Lung (tissue), 12 donors: ENCODE results near the gene HSPA1B. TPM values are rescaled to one million over a fixed set of nuclear protein-coding genes. Genes with fewer than 3 reads are reported as not detected.
"Not testable (repeated sequence)": the region's sequence is repeated elsewhere in the genome, so short reads cannot be mapped to it uniquely, and the experiment has no call there.

ENCODE experiments used
- ATAC-seq: fragments of 200-7000 bp; cut with Tn5 transposase; one replicate; pipeline ENCODE4 v1.9.1; 2020; ENCODE audit warnings: moderate number of reproducible peaks; ENCODE audit not compliant: insufficient read depth, low FRiP score
- DNase-seq, 3 donors: peaks; one replicate each; pipeline ENCODE4 v3.0.0-alpha.2; 2013 to 2017
- H3K27ac ChIP-seq, 2 donors: one replicate each; pipeline ENCODE4 v1.5.1; 2013; ENCODE audit warnings: mild to moderate bottlenecking in 2 of 2, moderate library complexity in 2 of 2, control low read depth in 1 of 2, inconsistent platforms in 1 of 2, low read depth in 1 of 2, low read length in 1 of 2
- H3K27me3 ChIP-seq, 3 donors: one replicate each; pipeline ENCODE4 v1.5.1; 2013; ENCODE audit warnings: low read length in 2 of 3; ENCODE audit not compliant: control insufficient read depth in 3 of 3, insufficient read depth in 3 of 3
- H3K36me3 ChIP-seq, 4 donors: one replicate each; pipeline ENCODE4 v1.5.1; 2013; ENCODE audit warnings: low read length in 4 of 4, mild to moderate bottlenecking in 1 of 4, moderate library complexity in 1 of 4; ENCODE audit not compliant: control insufficient read depth in 4 of 4, insufficient read depth in 4 of 4
- H3K4me1 ChIP-seq, 5 donors: one replicate each; pipeline ENCODE4 v1.5.1; 2013; ENCODE audit warnings: low read length in 5 of 5, mild to moderate bottlenecking in 2 of 5, moderate library complexity in 1 of 5; ENCODE audit not compliant: control insufficient read depth in 5 of 5, insufficient read depth in 5 of 5
- H3K4me3 ChIP-seq: one replicate; pipeline ENCODE4 v1.5.1; 2013; ENCODE audit warnings: mild to moderate bottlenecking, control low read depth, moderate library complexity
- H3K9ac ChIP-seq, 2 donors: one replicate each; pipeline ENCODE4 v1.5.1; 2013; ENCODE audit warnings: low read length in 2 of 2, control low read depth in 1 of 2; ENCODE audit not compliant: insufficient read depth in 1 of 2
- H3K9me3 ChIP-seq, 4 donors: one replicate each; pipeline ENCODE4 v1.5.1; 2013; ENCODE audit warnings: low read length in 3 of 4, mild to moderate bottlenecking in 1 of 4, moderate library complexity in 1 of 4; ENCODE audit not compliant: control insufficient read depth in 4 of 4, insufficient read depth in 3 of 4
- CTCF ChIP-seq: IDR thresholded peaks from 2 replicates; pipeline ENCODE4 v1.5.1; 2012; ENCODE audit warnings: mild to moderate bottlenecking; ENCODE audit errors: control extremely low read depth, extremely low read depth
- WGBS, 2 donors: extraction: QIAGEN DNeasy Blood & Tissue Kit; methylation state at CpG; one replicate each; pipeline ENCODE4 v1.1.7; 2013; 5-methylcytosine and 5-hydroxymethylcytosine counted together
- polyA plus RNA-seq, 2 donors: library from polyadenylated mRNA; stranded (reverse); fragments of 200-250 nt; gene quantifications; one replicate each; pipeline ENCODE4 v1.2.1, GENCODE V29; 2013
- total RNA-seq, 2 donors: library from RNA; depleted of rRNA in 1 of 2; stranded (reverse); fragments of >200 nt in 1 of 2; gene quantifications; one replicate each; pipeline ENCODE4 v1.2.1, GENCODE V29; 2014 to 2021
- donor health status: control.
- donor health status: control.
- donor health status: Bipolar disorder and iron deficiency.
- donor health status: healthy.
- donor health status: DM: yes; HTN: yes; CAD: no.

Gene HSPA1B
- total and polyA plus RNA-seq, 4 donors: 33.2 to 1,377 (median 99.4) TPM

- 71 to 75% methylated on average over 12 of the region's 12 CpGs for WGBS, 2 donors
- Histone ChIP-seq H3K9ac (no peak overlapping the region), H3K27me3 (no peaks in the 10 kb centered on the region), H3K9me3 (no peaks in the 10 kb centered on the region), H3K27ac (peak overlapping the region in 1 of 2 donors; percentile 26), H3K36me3 (peaks cover 4 to 15% (median 7%) of the 10 kb centered on the region in 4 donors), H3K4me3 (no peak overlapping the region), H3K4me1 (peaks cover 0 to 13% (median 5%) of the 10 kb centered on the region in 5 donors)
- TF ChIP-seq CTCF: peak; percentile 21
- DNase-seq: peak; percentile 68 to 76 (median 70)
- ATAC-seq: no peak
Measured at GRCh38 chr6:31791324-31792089, 36.0 kb upstream of the HSPA1B start.

GRCh38 chr6:31792090-31792374, 35.5 kb upstream of the HSPA1B start:
- peaks cover 4 to 15% (median 9%) of the 10 kb centered on the region in 4 donors for H3K36me3 ChIP-seq
- no peak overlapping the region for H3K27ac ChIP-seq
- DNase-seq (no peak), ATAC-seq (no peak)
- H3K9me3 ChIP-seq: no peaks in the 10 kb centered on the region
- no peak for TF ChIP-seq CTCF
- no peak overlapping the region for H3K9ac ChIP-seq
- peaks cover 0 to 13% (median 5%) of the 10 kb centered on the region in 5 donors for H3K4me1 ChIP-seq
- H3K27me3 ChIP-seq: no peaks in the 10 kb centered on the region
- no peak overlapping the region for H3K4me3 ChIP-seq
- WGBS, 2 donors: 86 to 91% methylated on average over 3 of the region's 3 CpGs

GRCh38 chr6:31792761-31793171, 34.8 kb upstream of the HSPA1B start:
- Histone ChIP-seq H3K4me1 (peaks cover 0 to 13% (median 5%) of the 10 kb centered on the region in 5 donors), H3K27me3 (no peaks in the 10 kb centered on the region), H3K27ac (no peak overlapping the region), H3K36me3 (peaks cover 4 to 15% (median 13%) of the 10 kb centered on the region in 4 donors), H3K4me3 (no peak overlapping the region), H3K9ac (no peak overlapping the region), H3K9me3 (no peaks in the 10 kb centered on the region)
- DNase-seq (no peak), ATAC-seq (no peak)
- TF ChIP-seq CTCF: no peak
- WGBS, 2 donors: 66 to 84% methylated on average over 12 of the region's 12 CpGs

- Histone ChIP-seq H3K36me3 (peaks cover 4 to 16% (median 15%) of the 10 kb centered on the region in 4 donors), H3K27ac (peak overlapping the region in 1 of 2 donors; percentile 97), H3K4me1 (peaks cover 0 to 13% (median 5%) of the 10 kb centered on the region in 5 donors)
- not testable (repeated sequence) for H3K9ac ChIP-seq, ATAC-seq, H3K27me3 ChIP-seq, H3K4me3 ChIP-seq, H3K9me3 ChIP-seq, DNase-seq
- 93 to 96% methylated on average over 6 of the region's 6 CpGs for WGBS, 2 donors
Measured at GRCh38 chr6:31793927-31794245, 33.7 kb upstream of the HSPA1B start.
